HL-60/S4 (cell line): ENCODE data around the gene PXDN.

Source experiments
- in situ Hi-C: fragments of 300-500 bp; cut with MboI; formaldehyde crosslinking; loops from 2 replicates; pipeline ENCODE4 v1.14.3; 2022; ENCODE audit warnings: low sequenced_read_pairs

The PXDN gene

GRCh38 chr2:1585635-1586034, 158.7 kb downstream of the PXDN start:
- in situ Hi-C loops = no loop called here

- in situ Hi-C loops = no loop called here
These were observed 159.4 kb downstream of the PXDN start for GRCh38 chr2:1584691-1585485.

GRCh38 chr2:1584051-1584531, 160.2 kb downstream of the PXDN start:
- in situ Hi-C loops = no loop called here

- in situ Hi-C loops = no loop called here
These were observed 161.4 kb downstream of the PXDN start for GRCh38 chr2:1582891-1583341.

GRCh38 chr2:1581965-1582625, 162.2 kb downstream of the PXDN start:
- in situ Hi-C loops = no loop called here
